ENCODE results near the gene SUMO4. TPM values are rescaled to one million over a fixed set of nuclear protein-coding genes. Genes with fewer than 3 reads are reported as not detected.
A peak's percentile ranks its signal among the peaks of the same experiment; 100 is the strongest.

The SUMO4 gene
- total and polyA plus RNA-seq, 9 of the 15 experiments (the other 6 are each of a cell fraction or from before 2014, with no cell fraction given), result 0.20 to 1.9 (median 0.50) TPM; not detected in 2

DNA sequence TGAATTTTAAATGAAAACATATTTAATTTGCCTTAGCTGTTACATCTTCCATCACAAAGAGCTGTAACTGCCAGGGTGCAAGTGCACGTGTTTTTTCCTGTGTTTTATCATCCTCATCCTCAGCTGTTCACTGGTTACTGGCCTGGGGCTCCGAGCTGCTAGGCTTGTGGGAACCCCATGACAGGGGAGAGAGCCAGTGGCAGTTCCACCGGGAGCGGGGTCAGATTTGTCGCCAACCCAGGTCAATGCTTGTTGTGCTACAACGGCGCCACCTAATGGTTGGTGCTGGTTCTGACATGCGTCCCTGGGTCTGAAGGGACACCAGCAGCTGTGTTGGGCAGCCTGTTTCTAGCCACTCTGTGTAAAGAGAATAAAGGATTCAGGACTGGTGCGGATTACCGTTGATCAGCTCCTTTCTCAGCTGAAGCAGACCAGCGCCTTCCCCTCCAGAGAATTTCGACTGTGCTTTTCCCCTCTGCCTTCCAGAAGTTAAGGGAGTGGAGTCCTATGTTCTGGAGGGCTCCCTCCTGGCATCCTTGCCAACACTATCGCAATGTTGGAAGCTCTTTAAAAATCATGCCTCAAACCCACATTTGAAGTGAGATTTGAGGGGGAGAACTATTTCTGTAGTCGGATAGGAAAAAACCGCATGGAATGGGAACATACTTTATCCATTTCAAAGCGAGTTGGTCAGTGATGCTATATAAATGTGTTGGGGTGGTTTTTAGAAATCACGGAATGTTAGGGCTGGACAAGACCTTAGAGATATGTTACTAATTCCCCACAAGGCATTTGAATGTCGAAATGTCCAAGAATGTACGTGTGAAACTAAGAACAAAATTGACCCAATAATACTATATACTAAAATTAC, 32.1 kb downstream of the SUMO4 start (continued):
- TF ChIP-seq MYNN (IDR thresholded peaks at IDR 0.05) (0 out of 2 replicates have a peak, but pooled peaks have one; percentile 53), MYNN (CRISPR knock-in tag; IDR thresholded peaks at IDR 0.05) (no peak), ARID2 (IDR thresholded peaks at IDR 0.05) (peak; percentile 87), NFRKB (IDR thresholded peaks at IDR 0.05; ENCODE audit: low read depth) (no peak), CREB1 (IDR thresholded peaks at IDR 0.05) (no peak), CREB1 (CRISPR knock-in tag; IDR thresholded peaks at IDR 0.05) (0 out of 2 replicates have a peak, but pooled peaks have one; percentile 13), PHF20 (IDR thresholded peaks at IDR 0.05; ENCODE audit: partially characterized antibody) (no peak), SOX6 (IDR thresholded peaks at IDR 0.05) (0 out of 2 replicates have a peak, but pooled peaks have one; percentile 11), BHLHE40 (IDR thresholded peaks at IDR 0.05; ENCODE audit: low read length) (peak; percentile 61; the same call in 1 of the 2 replicates), NR1H2 (CRISPR knock-in tag; IDR thresholded peaks at IDR 0.05) (no peak), CTCF (IDR thresholded peaks at IDR 0.05 in 2 of 3, conservative IDR thresholded peaks at IDR 0.05 in 1 of 3; ENCODE audit: insufficient read depth in 2 of 3, low read depth in 1 of 3, low read length in 3 of 3) (peak; percentile 96 to 98 (median 97)), ZC3H11A (IDR thresholded peaks at IDR 0.05; ENCODE audit: low read depth, low read length) (0 out of 2 replicates have a peak, but pooled peaks have one; percentile 41), JUND (IDR thresholded peaks at IDR 0.05; ENCODE audit: borderline replicate concordance, low read depth, low read length) (peak; percentile 59; the same call in 1 of the 2 replicates), JUND (tag; IDR thresholded peaks at IDR 0.05; ENCODE audit: borderline replicate concordance, low read depth, low read length) (no peak; the same call in 2 of the 3 replicates), NONO (IDR thresholded peaks at IDR 0.05; ENCODE audit: low read depth in 2 of 2, low read length in 1 of 2) (0 out of 4 replicates have a peak, but pooled peaks of 1 of the 2 experiments have one; percentile 19), MNT (conservative IDR thresholded peaks at IDR 0.05) (0 out of 4 replicates have a peak, but pooled peaks of 1 of the 2 experiments have one; percentile 43), ATF6 (CRISPR knock-in tag; IDR thresholded peaks at IDR 0.05) (0 out of 2 replicates have a peak, but pooled peaks have one; percentile 73), RUNX1 (IDR thresholded peaks at IDR 0.05; ENCODE audit: low read depth) (peak; percentile 52; the same call in 1 of the 2 replicates), MAZ (CRISPR knock-in tag; conservative IDR thresholded peaks at IDR 0.05 in 1 of 2, IDR thresholded peaks at IDR 0.05 in 1 of 2) (peak in 1 of 2 experiments; percentile 62; a peak in 1 of 4 replicates), HMGXB4 (CRISPR knock-in tag; IDR thresholded peaks at IDR 0.05) (no peak)

Data from K562 (cell line).